CD8-positive, alpha-beta memory T cell (primary cell): ENCODE data around the gene SYNE3. TPM values are rescaled to one million over a fixed set of nuclear protein-coding genes. Genes with fewer than 3 reads are reported as not detected.

ENCODE experiments used
- CTCF ChIA-PET: fragments of 350-600 bp; sonication (Branson Sonifier 250); formaldehyde crosslinking; loops from one replicate; lab custom pipeline; 2021; ENCODE audit warnings: antibody characterized with exemption; lab: Charles Lee
- POLR2A ChIA-PET: fragments of 350-600 bp; sonication (Branson Sonifier 250); formaldehyde crosslinking; loops from one replicate; lab custom pipeline; 2021; ENCODE audit warnings: antibody characterized with exemption; lab: Charles Lee
- DNase-seq, 5 donors: peaks; one replicate each; pipeline versions ENCODE4 v3.0.0 to v3.0.0-alpha.2; 2020 to 2022; ENCODE audit warnings: mixed read lengths in 1 of 5
- H3K27ac ChIP-seq: one replicate; pipeline ENCODE4 v1.7.0; 2013; ENCODE audit warnings: low read depth, mild to moderate bottlenecking, low read length, moderate library complexity
- H3K27me3 ChIP-seq: 2 replicates; pipeline ENCODE4 v1.7.0; 2013; ENCODE audit warnings: low read length, mild to moderate bottlenecking; ENCODE audit not compliant: insufficient read depth, poor library complexity, severe bottlenecking
- H3K36me3 ChIP-seq: 2 replicates; pipeline ENCODE4 v1.7.0; 2013; ENCODE audit warnings: mild to moderate bottlenecking, low read length, moderate library complexity; ENCODE audit not compliant: insufficient read depth
- H3K4me1 ChIP-seq: 2 replicates; pipeline ENCODE4 v1.7.0; 2013; ENCODE audit warnings: mild to moderate bottlenecking, low read length, moderate library complexity; ENCODE audit not compliant: insufficient read depth
- H3K4me3 ChIP-seq: 2 replicates; pipeline ENCODE4 v1.7.0; 2013; ENCODE audit warnings: mild to moderate bottlenecking, low read length
- H3K9me3 ChIP-seq: 2 replicates; pipeline ENCODE4 v1.7.0; 2013; ENCODE audit warnings: mild to moderate bottlenecking, low read length
- H3K27ac Mint-ChIP-seq, 8 donors: one replicate each; pipeline ENCODE4 v1.8.0; 2020 to 2021; ENCODE audit warnings: mixed read lengths in 8 of 8, mild to moderate bottlenecking in 6 of 8, inconsistent platforms in 3 of 8, moderate library complexity in 3 of 8
- H3K27me3 Mint-ChIP-seq, 2 donors: one replicate each; pipeline ENCODE4 v1.8.0; 2020 to 2021; ENCODE audit warnings: mixed read lengths in 2 of 2, mild to moderate bottlenecking in 1 of 2, moderate library complexity in 1 of 2
- H3K36me3 Mint-ChIP-seq, 3 donors: one replicate each; pipeline ENCODE4 v1.8.0; 2020 to 2021; ENCODE audit warnings: mixed read lengths in 3 of 3, inconsistent platforms in 1 of 3, mild to moderate bottlenecking in 1 of 3
- H3K4me1 Mint-ChIP-seq, 3 donors: one replicate each; pipeline ENCODE4 v1.8.0; 2020 to 2021; ENCODE audit warnings: mixed read lengths in 3 of 3, inconsistent platforms in 1 of 3, mild to moderate bottlenecking in 1 of 3
- H3K4me3 Mint-ChIP-seq, 7 donors: one replicate each; pipeline ENCODE4 v1.8.0; 2020 to 2021; ENCODE audit warnings: mixed read lengths in 7 of 7, mild to moderate bottlenecking in 6 of 7, moderate library complexity in 4 of 7, inconsistent platforms in 2 of 7
- H3K9me3 Mint-ChIP-seq, 5 donors: one replicate each; pipeline ENCODE4 v1.8.0; 2020 to 2022; ENCODE audit warnings: mixed read lengths in 5 of 5, mild to moderate bottlenecking in 3 of 5, moderate library complexity in 2 of 5, inconsistent platforms in 1 of 5
- polyA plus RNA-seq: library from polyadenylated mRNA; unstranded; fragments of 300-500 nt; fragmentation: Illumina TruSeq; gene quantifications from one replicate; pipeline ENCODE4 v1.2.3, GENCODE V29; 2021
- total RNA-seq, 2 experiments: library from RNA; stranded (reverse); gene quantifications; one replicate each; pipeline ENCODE4 v1.2.3, GENCODE V29; 2021

SYNE3 gene
- total and polyA plus RNA-seq, 3 experiments from 2014 or later = 4.3 to 39.7 (median 37.6) TPM

DNA sequence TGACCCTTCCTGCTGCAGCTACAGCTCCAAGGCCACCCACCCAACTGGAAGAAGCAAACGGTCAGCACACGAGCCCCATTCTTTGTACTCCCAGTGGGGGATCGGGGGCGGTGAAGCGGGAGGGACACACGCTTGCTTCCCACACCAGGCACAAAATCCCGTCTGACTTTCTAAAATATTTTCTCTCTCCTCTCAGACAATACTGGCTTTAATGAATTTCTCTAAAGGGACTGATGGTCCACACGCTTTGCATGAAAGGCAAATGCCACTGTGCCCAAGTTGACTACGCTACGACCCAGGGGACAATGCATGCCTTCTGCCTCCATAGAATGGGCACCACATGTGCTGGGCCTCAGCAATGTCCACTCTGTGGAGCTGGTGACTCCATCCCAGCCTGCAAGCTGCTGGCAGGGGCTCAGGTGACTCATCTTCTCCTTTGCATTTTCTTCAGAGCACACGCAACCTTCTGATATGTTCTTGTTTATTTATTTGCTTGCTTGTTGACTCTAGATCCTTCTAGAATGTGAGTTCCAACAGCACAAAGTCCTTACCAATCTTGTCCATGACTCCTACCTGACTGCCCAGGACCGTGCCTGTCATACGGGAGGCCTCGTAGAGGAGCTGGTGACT lies 15.6 kb downstream of the SYNE3 start:
- Mint-ChIP-seq H3K4me3 (no peak overlapping the region), H3K4me1 (peaks cover 55 to 85% (median 78%) of the 10 kb centered on the region in 3 donors), H3K27ac (peak overlapping the region in 3 of 8 donors; percentile 20 to 37 (median 26)), H3K9me3 (no peaks in the 10 kb centered on the region), H3K27me3 (peaks cover 0 to 2% of the 10 kb centered on the region in 2 donors), H3K36me3 (peaks cover 8 to 33% (median 11%) of the 10 kb centered on the region in 3 donors)
- Histone ChIP-seq H3K4me1 (peaks cover 54% of the 10 kb centered on the region), H3K9me3 (no peaks in the 10 kb centered on the region), H3K27me3 (no peaks in the 10 kb centered on the region), H3K36me3 (no peaks in the 10 kb centered on the region), H3K27ac (no peak overlapping the region), H3K4me3 (no peak overlapping the region)
- ChIA-PET CTCF (no interaction called here), POLR2A (no interaction called here)
- DNase-seq = no peak

DNA sequence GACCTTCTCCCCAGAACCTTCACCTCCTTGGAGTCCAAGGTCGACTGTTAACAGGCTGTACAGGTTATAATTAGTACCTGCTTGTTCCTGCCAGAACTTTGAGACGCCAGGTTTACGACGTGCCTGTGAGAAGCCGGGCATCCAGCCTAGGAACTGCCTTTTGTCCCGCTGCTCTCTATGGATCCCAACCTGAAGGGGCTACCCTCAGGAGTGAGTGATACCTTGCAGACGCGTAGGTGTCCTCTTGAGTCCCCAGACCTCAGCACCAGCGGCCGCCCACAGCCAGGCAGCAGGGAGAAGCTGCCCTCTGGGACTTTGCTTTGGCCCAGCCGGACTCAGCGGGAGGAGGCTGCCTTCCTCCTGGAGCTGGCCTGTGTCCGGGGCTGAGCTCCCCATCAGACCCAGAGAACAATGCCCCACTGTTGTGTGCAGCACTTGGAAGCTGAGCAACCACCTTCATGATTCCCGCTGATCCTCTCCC lies 16.2 kb downstream of the SYNE3 start:
- Mint-ChIP-seq H3K27me3 (peaks cover 0 to 2% of the 10 kb centered on the region in 2 donors), H3K4me3 (no peak overlapping the region), H3K4me1 (peaks cover 59 to 85% (median 78%) of the 10 kb centered on the region in 3 donors), H3K27ac (peak overlapping the region in 3 of 8 donors; percentile 26 to 69 (median 38)), H3K9me3 (no peaks in the 10 kb centered on the region), H3K36me3 (peaks cover 8 to 33% (median 8%) of the 10 kb centered on the region in 3 donors)
- H3K9me3 ChIP-seq = no peaks in the 10 kb centered on the region
- no peak for DNase-seq
- H3K36me3 ChIP-seq = no peaks in the 10 kb centered on the region
- ChIA-PET CTCF (no interaction called here), POLR2A (no interaction called here)
- H3K27me3 ChIP-seq = no peaks in the 10 kb centered on the region
- peaks cover 58% of the 10 kb centered on the region for H3K4me1 ChIP-seq
- no peak overlapping the region for H3K4me3 ChIP-seq
- H3K27ac ChIP-seq = no peak overlapping the region

DNA sequence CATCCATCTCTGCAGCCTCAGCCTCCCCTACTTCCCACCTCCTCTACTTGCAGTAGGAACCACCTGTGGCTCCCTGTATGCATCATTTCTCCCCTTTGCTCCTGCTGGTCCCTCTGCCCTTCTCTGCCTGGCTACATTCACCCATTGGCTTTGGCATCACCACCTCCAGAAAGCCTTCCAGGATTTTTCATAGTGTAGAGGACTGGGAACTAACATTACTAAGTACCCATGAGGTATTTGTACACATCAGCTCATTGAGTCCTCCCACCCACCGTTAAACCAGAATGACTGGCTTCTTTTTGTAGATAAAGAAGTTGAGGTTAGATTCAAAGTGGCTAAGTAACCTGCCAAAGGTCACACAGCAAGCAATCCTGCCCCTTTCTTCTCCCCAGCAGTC lies 17.1 kb downstream of the SYNE3 start:
- no peaks in the 10 kb centered on the region for H3K9me3 ChIP-seq
- peaks cover 55 to 85% (median 78%) of the 10 kb centered on the region in 3 donors for H3K4me1 Mint-ChIP-seq
- H3K36me3 Mint-ChIP-seq = peaks cover 7 to 33% (median 8%) of the 10 kb centered on the region in 3 donors
- H3K4me3 ChIP-seq = no peak overlapping the region
- CTCF ChIA-PET = interaction anchor here (0.8 to 1.2 kb wide), 2 partner anchors 10 to 21 kb away, joined by 3 read pairs; no protein-coding TSS in a partner anchor
- H3K4me3 Mint-ChIP-seq = peak overlapping the region in 1 of 7 donors; percentile 23
- peaks cover 0 to 2% of the 10 kb centered on the region in 2 donors for H3K27me3 Mint-ChIP-seq
- POLR2A ChIA-PET = no interaction called here
- H3K4me1 ChIP-seq = peaks cover 51% of the 10 kb centered on the region
- H3K27me3 ChIP-seq = no peaks in the 10 kb centered on the region
- H3K27ac ChIP-seq = no peak overlapping the region
- no peaks in the 10 kb centered on the region for H3K36me3 ChIP-seq
- H3K9me3 Mint-ChIP-seq = no peaks in the 10 kb centered on the region
- peak overlapping the region in 5 of 8 donors; percentile 23 to 64 (median 48) for H3K27ac Mint-ChIP-seq
- no peak for DNase-seq

GRCh38 chr14:95498622-95499353 lies 17.7 kb downstream of the SYNE3 start:
- ChIA-PET CTCF (interaction anchor here (0.8 to 1.2 kb wide), 2 partner anchors 10 to 21 kb away, joined by 3 read pairs; no protein-coding TSS in a partner anchor), POLR2A (no interaction called here)
- peaks cover 54 to 83% (median 77%) of the 10 kb centered on the region in 3 donors for H3K4me1 Mint-ChIP-seq
- H3K36me3 Mint-ChIP-seq = peaks cover 8 to 31% (median 9%) of the 10 kb centered on the region in 3 donors
- H3K9me3 Mint-ChIP-seq = no peaks in the 10 kb centered on the region
- Histone ChIP-seq H3K27me3 (no peaks in the 10 kb centered on the region), H3K27ac (no peak overlapping the region), H3K9me3 (no peaks in the 10 kb centered on the region), H3K4me3 (no peak overlapping the region), H3K4me1 (peaks cover 46% of the 10 kb centered on the region), H3K36me3 (no peaks in the 10 kb centered on the region)
- H3K27me3 Mint-ChIP-seq = peaks cover 0 to 4% of the 10 kb centered on the region in 2 donors
- DNase-seq = no peak
- H3K27ac Mint-ChIP-seq = peak overlapping the region in 3 of 8 donors; percentile 34 to 64 (median 52)
- H3K4me3 Mint-ChIP-seq = no peak overlapping the region

GRCh38 chr14:95497561-95498011 lies 18.9 kb downstream of the SYNE3 start:
- no peaks in the 10 kb centered on the region for H3K27me3 ChIP-seq
- H3K9me3 ChIP-seq = no peaks in the 10 kb centered on the region
- peaks cover 46 to 75% (median 66%) of the 10 kb centered on the region in 3 donors for H3K4me1 Mint-ChIP-seq
- peaks cover 0 to 4% of the 10 kb centered on the region in 2 donors for H3K27me3 Mint-ChIP-seq
- H3K4me3 Mint-ChIP-seq = peak overlapping the region in 1 of 7 donors; percentile 27
- no peaks in the 10 kb centered on the region for H3K9me3 Mint-ChIP-seq
- peaks cover 36% of the 10 kb centered on the region for H3K4me1 ChIP-seq
- H3K4me3 ChIP-seq = no peak overlapping the region
- CTCF ChIA-PET = interaction anchor here (1.3 to 1.4 kb wide), 2 partner anchors 18 to 19 kb away, joined by 3 to 6 read pairs; partner anchors contain the start of gene SYNE3
- H3K36me3 ChIP-seq = no peaks in the 10 kb centered on the region
- DNase-seq = no peak
- H3K27ac ChIP-seq = no peak overlapping the region
- H3K27ac Mint-ChIP-seq = peak overlapping the region in 3 of 8 donors; percentile 27 to 93 (median 60)
- peaks cover 8 to 26% (median 9%) of the 10 kb centered on the region in 3 donors for H3K36me3 Mint-ChIP-seq
- POLR2A ChIA-PET = no interaction called here

DNA sequence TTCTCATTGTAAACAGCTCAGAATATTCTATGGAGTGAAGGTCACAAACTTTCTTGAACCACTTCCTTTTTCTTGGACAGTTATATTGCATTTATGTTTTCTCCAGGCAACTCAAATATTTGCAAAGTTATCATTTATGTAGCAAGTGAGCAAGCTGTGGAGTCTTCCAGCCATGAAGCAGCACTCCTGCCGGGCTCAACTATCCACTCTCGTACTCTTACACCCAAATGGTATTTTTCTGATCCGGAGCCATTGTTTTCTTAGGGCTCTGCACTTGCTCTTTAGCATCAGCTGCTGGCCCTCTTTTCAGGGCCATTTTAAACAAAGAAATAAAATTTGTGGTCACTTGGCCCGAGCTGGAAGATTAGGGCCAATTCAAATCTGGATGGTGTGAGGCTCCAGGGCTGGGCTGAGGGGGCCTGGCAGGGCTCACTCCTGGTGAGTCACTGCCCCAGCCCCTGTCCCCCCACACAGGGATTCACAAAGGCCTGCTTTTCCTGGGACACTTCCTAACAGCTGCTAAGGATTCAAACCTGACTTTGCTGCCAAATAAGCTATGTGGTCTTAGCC lies 19.7 kb downstream of the SYNE3 start:
- Histone ChIP-seq H3K36me3 (no peaks in the 10 kb centered on the region), H3K27ac (no peak overlapping the region), H3K4me1 (peaks cover 36% of the 10 kb centered on the region), H3K27me3 (no peaks in the 10 kb centered on the region), H3K9me3 (no peaks in the 10 kb centered on the region), H3K4me3 (no peak overlapping the region)
- ChIA-PET POLR2A (interaction anchor here (0.9 kb wide), 1 partner anchor 31 kb away, joined by 3 read pairs; no protein-coding TSS in a partner anchor), CTCF (interaction anchor here (0.5 to 1.4 kb wide), 7 partner anchors 18 to 1244 kb away, joined by 3 to 6 read pairs (median 4); partner anchors contain the start of gene SYNE3)
- peak overlapping the region; percentile 79 to 96 (median 93) for H3K27ac Mint-ChIP-seq
- DNase-seq = no peak
- H3K36me3 Mint-ChIP-seq = peaks cover 13 to 23% (median 14%) of the 10 kb centered on the region in 3 donors
- peaks cover 0 to 4% of the 10 kb centered on the region in 2 donors for H3K27me3 Mint-ChIP-seq
- peaks cover 0 to 4% (median 0%) of the 10 kb centered on the region in 5 donors for H3K9me3 Mint-ChIP-seq
- H3K4me3 Mint-ChIP-seq = peak overlapping the region in 5 of 7 donors; percentile 29 to 61 (median 50)
- peaks cover 44 to 73% (median 62%) of the 10 kb centered on the region in 3 donors for H3K4me1 Mint-ChIP-seq

DNA sequence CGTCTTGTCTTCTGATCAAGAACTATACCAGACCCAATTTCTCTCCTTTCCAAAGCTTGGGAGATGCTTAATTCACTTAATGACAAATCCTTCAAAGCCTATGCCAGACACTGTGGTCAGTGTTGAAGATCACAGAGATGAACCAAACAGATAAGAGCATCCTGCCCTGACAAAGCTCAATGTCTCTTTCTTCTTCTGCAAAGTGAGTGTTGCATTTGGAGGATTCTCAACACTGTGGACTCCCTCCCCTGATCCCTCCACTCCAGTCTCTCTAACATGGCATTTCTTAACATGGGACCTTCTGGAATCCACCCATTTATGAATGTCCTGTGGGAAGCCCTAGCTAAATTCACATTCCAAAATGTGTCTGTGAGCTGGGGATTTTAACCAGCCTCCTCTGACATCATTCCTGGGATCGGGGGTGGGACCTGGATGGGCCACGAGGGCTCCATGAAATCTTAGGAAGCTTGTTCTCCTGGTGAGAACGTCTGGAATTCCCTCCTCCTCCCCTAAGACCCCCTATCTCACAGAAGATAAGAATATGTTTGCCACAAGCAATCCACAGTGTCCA lies 20.3 kb downstream of the SYNE3 start:
- Mint-ChIP-seq H3K9me3 (peaks cover 0 to 4% (median 0%) of the 10 kb centered on the region in 5 donors), H3K36me3 (peaks cover 13 to 18% (median 14%) of the 10 kb centered on the region in 3 donors), H3K27ac (peak overlapping the region; percentile 79 to 96 (median 93)), H3K4me3 (peak overlapping the region in 5 of 7 donors; percentile 19 to 61 (median 34)), H3K27me3 (peaks cover 0 to 2% of the 10 kb centered on the region in 2 donors), H3K4me1 (peaks cover 39 to 70% (median 62%) of the 10 kb centered on the region in 3 donors)
- Histone ChIP-seq H3K27ac (no peak overlapping the region), H3K4me1 (peaks cover 36% of the 10 kb centered on the region), H3K36me3 (no peaks in the 10 kb centered on the region), H3K27me3 (no peaks in the 10 kb centered on the region), H3K4me3 (no peak overlapping the region), H3K9me3 (no peaks in the 10 kb centered on the region)
- POLR2A ChIA-PET = interaction anchor here (0.9 kb wide), 1 partner anchor 31 kb away, joined by 3 read pairs; no protein-coding TSS in a partner anchor
- CTCF ChIA-PET = interaction anchor here (0.9 to 1.3 kb wide), 7 partner anchors 9 to 53 kb away, joined by 3 to 5 read pairs (median 3); no protein-coding TSS in a partner anchor
- DNase-seq = peak in 1 of 5 donors; percentile 24
